Measurements from ENCODE around the gene KRTAP3-3.

DNA sequence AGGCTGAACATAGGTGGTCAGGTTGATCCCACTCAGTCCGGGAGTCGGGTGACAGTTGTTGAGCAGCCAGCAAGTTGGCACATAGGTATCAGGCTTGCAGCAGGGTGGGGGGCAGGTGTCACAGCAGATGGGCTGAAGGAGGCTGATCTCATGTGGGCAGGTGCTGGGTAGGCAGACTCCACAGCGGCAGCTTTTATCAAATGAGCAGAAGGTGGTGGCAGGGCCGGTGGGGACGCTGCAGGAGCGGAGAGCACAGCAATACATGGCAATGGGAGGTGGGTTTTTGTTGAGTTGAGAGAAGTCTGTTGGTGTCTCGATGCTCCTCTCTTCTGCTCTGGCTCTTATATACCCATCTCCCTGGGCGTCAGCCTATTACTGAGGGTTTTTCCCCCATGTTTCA lies 14.8 kb upstream of the KRTAP3-3 start, which contains the start of gene KRTAP3-1:
- TF ChIP-seq EZH2phosphoT487 (IDR thresholded peaks at IDR 0.05; ENCODE audit: unreplicated experiment) = no peak
- TF ChIP-seq, protein P1, sequence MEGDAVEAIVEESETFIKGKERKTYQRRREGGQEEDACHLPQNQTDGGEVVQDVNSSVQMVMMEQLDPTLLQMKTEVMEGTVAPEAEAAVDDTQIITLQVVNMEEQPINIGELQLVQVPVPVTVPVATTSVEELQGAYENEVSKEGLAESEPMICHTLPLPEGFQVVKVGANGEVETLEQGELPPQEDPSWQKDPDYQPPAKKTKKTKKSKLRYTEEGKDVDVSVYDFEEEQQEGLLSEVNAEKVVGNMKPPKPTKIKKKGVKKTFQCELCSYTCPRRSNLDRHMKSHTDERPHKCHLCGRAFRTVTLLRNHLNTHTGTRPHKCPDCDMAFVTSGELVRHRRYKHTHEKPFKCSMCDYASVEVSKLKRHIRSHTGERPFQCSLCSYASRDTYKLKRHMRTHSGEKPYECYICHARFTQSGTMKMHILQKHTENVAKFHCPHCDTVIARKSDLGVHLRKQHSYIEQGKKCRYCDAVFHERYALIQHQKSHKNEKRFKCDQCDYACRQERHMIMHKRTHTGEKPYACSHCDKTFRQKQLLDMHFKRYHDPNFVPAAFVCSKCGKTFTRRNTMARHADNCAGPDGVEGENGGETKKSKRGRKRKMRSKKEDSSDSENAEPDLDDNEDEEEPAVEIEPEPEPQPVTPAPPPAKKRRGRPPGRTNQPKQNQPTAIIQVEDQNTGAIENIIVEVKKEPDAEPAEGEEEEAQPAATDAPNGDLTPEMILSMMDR (conservative IDR thresholded peaks at IDR 0.05; ENCODE audit: low read depth in 2 of 2) = no peak
- no peak for TF ChIP-seq STAT1 (IDR thresholded peaks at IDR 0.05; ENCODE audit: unreplicated experiment)
- no peak for TF ChIP-seq POLR2AphosphoS5 (IDR thresholded peaks at IDR 0.05; ENCODE audit: low read depth)
